GM18519 (cell line): ENCODE data around the gene SAMD14.

Experiments used
- ATAC-seq: cut with Tn5 transposase; IDR thresholded peaks from one replicate; pipeline ENCODE4 v1.9.1; 2021; ENCODE audit warnings: mild to moderate bottlenecking, moderate library complexity; ENCODE audit not compliant: unreplicated experiment, low FRiP score

The SAMD14 gene

GRCh38 chr17:50134206-50135110, 4.5 kb upstream of the SAMD14 start:
- ATAC-seq = no peak

- no peak for ATAC-seq
These were observed 3.8 kb upstream of the SAMD14 start for GRCh38 chr17:50133769-50134099.

GRCh38 chr17:50133028-50133768, 3.2 kb upstream of the SAMD14 start:
- no peak for ATAC-seq

- no peak for ATAC-seq
These were observed 2.3 kb upstream of the SAMD14 start for GRCh38 chr17:50132104-50132794.

GRCh38 chr17:50130559-50131305, 772 bp upstream of the SAMD14 start:
- no peak for ATAC-seq

GRCh38 chr17:50129353-50129727, 620 bp downstream of the SAMD14 start:
- ATAC-seq = no peak

- no peak for ATAC-seq
These were observed 1.3 kb downstream of the SAMD14 start for GRCh38 chr17:50128441-50129352.

GRCh38 chr17:50127697-50128361, 2.1 kb downstream of the SAMD14 start:
- no peak for ATAC-seq

- no peak for ATAC-seq
These were observed 4.5 kb downstream of the SAMD14 start for GRCh38 chr17:50125420-50125997.

GRCh38 chr17:50123649-50124349, 6.2 kb downstream of the SAMD14 start:
- ATAC-seq = no peak

- no peak for ATAC-seq
These were observed 7.0 kb downstream of the SAMD14 start for GRCh38 chr17:50122945-50123344.

- no peak for ATAC-seq
These were observed 9.3 kb downstream of the SAMD14 start for GRCh38 chr17:50120475-50121253.

GRCh38 chr17:50118828-50119218, 11.1 kb downstream of the SAMD14 start:
- ATAC-seq = no peak

GRCh38 chr17:50118076-50118827, 11.7 kb downstream of the SAMD14 start:
- no peak for ATAC-seq

- ATAC-seq = no peak
These were observed 12.5 kb downstream of the SAMD14 start for GRCh38 chr17:50117202-50118051.

- no peak for ATAC-seq
These were observed 14.2 kb downstream of the SAMD14 start for GRCh38 chr17:50115756-50116155.
